ENCODE results near the gene KDM5B. TPM values are rescaled to one million over a fixed set of nuclear protein-coding genes. Genes with fewer than 3 reads are reported as not detected.
"Not testable (repeated sequence)": the region's sequence is repeated elsewhere in the genome, so short reads cannot be mapped to it uniquely, and the experiment has no call there.

KDM5B gene
- polyA plus RNA-seq, 1 donor: 42.9 TPM

GRCh38 chr1:202812176-202813026 is 4.2 kb upstream of the KDM5B start:
- DNase-seq (ENCODE audit: low read depth): no peak

- DNase-seq (ENCODE audit: low read depth): no peak
These were observed 3.3 kb upstream of the KDM5B start for GRCh38 chr1:202811296-202812175.

GRCh38 chr1:202810615-202811295 is 2.5 kb upstream of the KDM5B start, which contains the start of gene PCAT6:
Gene PCAT6, plus strand, starts transcription at chr1:202810954.
- DNase-seq (ENCODE audit: low read depth): peak; percentile 79

- no peak for DNase-seq (ENCODE audit: low read depth)
These were observed 2.0 kb upstream of the KDM5B start for GRCh38 chr1:202810193-202810614.

GRCh38 chr1:202809597-202810159 is 1.5 kb upstream of the KDM5B start:
- no peak for DNase-seq (ENCODE audit: low read depth)

GRCh38 chr1:202807451-202807925 is 733 bp downstream of the KDM5B start:
- no peak for DNase-seq (ENCODE audit: low read depth)

GRCh38 chr1:202806845-202807450 is 1.3 kb downstream of the KDM5B start:
- no peak for DNase-seq (ENCODE audit: low read depth)

GRCh38 chr1:202805886-202806844 is 2.1 kb downstream of the KDM5B start:
- DNase-seq (ENCODE audit: low read depth): no peak

GRCh38 chr1:202804126-202804525 is 4.1 kb downstream of the KDM5B start:
- no peak for DNase-seq (ENCODE audit: low read depth)

GRCh38 chr1:202802998-202803932 is 5.0 kb downstream of the KDM5B start:
- no peak for DNase-seq (ENCODE audit: low read depth)

- DNase-seq (ENCODE audit: low read depth): no peak
These were observed 6.2 kb downstream of the KDM5B start for GRCh38 chr1:202802034-202802433.

GRCh38 chr1:202801175-202801574 is 7.0 kb downstream of the KDM5B start:
- no peak for DNase-seq (ENCODE audit: low read depth)

- DNase-seq (ENCODE audit: low read depth): no peak
These were observed 7.5 kb downstream of the KDM5B start for GRCh38 chr1:202800742-202801141.

GRCh38 chr1:202798792-202799331 is 9.4 kb downstream of the KDM5B start:
- DNase-seq (ENCODE audit: low read depth): no peak

GRCh38 chr1:202798260-202798659 is 10.0 kb downstream of the KDM5B start:
- no peak for DNase-seq (ENCODE audit: low read depth)

GRCh38 chr1:202796670-202797069 is 11.6 kb downstream of the KDM5B start:
- DNase-seq (ENCODE audit: low read depth): no peak

GRCh38 chr1:202794931-202795330 is 13.3 kb downstream of the KDM5B start:
- not testable (repeated sequence) for DNase-seq (ENCODE audit: low read depth)

- DNase-seq (ENCODE audit: low read depth): no peak
These were observed 14.0 kb downstream of the KDM5B start for GRCh38 chr1:202794051-202794740.

All from forelimb muscle (tissue), 1 donor.